Measurements from ENCODE around the gene DNAH10.

Gene DNAH10

DNA sequence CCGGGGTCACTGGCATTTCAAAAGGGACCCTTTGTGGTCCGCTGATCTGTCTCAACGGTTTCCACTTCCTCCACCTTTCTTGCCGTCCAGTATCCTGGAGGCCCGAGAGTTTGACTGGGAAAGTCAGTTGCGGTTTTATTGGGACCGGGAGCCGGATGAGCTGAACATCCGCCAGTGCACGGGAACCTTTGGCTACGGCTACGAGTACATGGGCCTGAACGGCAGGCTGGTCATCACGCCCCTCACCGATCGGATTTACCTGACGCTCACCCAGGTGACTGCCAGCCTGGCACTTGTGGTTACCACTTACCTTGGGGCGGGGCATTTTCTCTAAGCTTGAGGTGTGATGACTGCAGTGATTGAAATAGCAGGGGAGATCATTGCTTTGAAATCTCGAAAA lies 83.8 kb downstream of the DNAH10 start:
- DNase-seq: no peak

DNA sequence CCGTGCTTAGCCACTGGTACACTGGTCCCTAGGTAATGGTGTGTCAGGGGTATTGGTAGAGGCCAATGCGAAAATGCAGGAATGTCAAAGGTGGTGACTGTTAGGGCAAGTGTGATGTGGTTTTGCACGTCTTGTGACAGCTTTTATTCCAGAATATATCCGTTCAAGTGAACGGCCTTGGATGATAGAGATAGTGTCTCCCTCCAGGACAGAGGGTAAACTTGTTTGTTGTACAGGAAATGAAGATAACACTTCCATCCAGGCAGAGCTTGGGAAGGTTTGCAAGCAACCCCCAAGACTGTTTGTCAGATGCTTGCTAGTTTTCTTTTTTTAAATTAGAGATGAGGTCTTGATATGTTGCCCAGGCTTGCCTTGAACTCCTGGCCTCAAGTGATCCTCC lies 84.2 kb downstream of the DNAH10 start:
- no peak for DNase-seq

DNA sequence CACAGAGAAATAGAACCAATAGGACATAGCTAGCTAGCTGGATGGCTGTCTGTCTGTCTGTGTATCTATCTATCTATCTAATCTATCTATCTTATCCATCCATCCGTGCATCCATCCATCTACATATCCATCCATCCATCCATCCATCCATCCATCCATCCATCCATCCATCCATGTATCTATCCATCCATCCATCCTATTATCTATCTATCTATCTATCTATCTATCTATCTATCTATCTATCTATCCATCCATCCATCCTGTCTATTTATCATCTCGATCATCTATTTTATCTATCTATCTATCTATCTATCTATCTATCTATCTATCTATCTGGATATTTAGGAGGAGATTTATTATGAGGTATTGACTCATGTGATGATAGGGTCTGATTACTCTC lies 84.9 kb downstream of the DNAH10 start:
- no peak for DNase-seq

DNA sequence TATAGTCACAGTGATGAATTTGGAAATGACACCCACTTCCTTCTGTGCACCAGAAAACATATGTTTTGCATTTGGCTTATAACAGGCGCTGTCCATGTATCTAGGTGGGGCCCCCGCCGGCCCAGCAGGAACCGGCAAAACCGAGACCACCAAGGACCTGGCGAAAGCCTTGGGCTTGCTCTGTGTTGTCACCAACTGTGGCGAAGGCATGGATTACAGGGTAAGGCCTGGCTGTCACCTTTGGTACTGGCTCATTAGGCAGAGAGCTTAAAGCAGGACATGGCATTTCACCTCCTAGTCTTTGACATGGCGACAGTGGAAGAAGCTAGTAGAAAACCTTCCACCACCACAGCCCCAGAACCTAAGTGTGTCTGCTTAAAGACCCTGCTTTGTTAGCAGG lies 85.8 kb downstream of the DNAH10 start:
- DNase-seq: no peak

DNA sequence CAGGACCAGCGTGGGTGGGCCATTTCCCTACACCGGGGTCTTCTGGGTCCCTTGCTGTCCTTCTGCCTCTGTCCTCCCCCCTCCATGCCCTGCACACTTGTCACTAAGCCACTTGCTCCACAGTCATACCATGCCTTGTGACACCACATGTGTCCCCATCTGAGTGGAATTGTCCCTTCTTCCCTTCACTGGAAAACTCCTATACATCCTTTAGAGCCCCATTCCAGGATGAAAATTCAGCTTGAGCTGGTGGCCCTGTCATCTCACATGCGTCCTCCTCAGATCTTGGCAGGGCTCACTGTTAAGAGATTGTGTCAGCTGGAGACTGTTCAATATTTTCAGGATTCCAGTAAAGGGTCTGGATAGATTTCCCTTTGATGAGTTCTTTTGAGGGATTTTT lies 87.4 kb downstream of the DNAH10 start:
- DNase-seq: no peak

DNA sequence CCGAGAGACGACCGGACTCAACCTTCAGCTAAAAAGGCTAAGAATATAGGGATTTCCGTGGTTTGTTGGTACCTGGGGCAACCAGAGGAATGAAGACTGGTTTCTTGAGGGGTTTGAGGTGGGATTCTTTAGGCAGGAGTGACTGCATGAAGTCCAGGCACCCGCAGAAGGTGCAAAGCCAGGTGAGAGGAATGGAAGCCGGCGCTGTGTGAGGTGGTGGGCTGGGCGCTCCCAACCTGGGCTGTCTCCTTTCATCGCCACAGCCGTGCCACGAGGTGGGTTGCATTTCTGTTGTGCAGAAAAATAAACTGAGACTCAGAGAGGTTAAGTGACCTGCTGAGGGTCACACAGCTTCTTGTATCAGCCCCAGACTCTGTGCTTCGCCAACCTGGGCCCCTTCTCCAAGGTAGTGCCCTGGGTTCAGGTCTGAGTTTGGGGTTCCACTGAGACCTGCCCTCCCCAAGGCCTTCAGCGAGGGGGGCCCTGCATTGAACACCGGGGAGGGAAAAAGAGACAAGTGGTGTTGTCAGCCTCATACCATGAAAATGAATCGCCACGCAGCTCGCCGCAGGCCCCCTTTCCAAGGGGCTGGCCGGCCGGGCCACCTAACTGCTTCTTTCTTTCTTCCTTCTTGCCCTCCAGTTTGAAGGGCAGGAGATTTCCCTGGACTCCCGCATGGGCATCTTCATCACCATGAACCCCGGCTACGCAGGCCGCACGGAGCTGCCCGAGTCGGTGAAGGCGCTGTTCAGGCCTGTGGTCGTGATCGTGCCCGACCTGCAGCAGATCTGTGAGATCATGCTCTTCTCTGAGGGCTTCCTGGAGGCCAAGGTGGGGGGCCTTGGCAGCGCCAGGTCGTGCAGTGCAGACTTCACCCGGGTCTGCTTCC lies 88.4 kb downstream of the DNAH10 start:
- DNase-seq: no peak

DNA sequence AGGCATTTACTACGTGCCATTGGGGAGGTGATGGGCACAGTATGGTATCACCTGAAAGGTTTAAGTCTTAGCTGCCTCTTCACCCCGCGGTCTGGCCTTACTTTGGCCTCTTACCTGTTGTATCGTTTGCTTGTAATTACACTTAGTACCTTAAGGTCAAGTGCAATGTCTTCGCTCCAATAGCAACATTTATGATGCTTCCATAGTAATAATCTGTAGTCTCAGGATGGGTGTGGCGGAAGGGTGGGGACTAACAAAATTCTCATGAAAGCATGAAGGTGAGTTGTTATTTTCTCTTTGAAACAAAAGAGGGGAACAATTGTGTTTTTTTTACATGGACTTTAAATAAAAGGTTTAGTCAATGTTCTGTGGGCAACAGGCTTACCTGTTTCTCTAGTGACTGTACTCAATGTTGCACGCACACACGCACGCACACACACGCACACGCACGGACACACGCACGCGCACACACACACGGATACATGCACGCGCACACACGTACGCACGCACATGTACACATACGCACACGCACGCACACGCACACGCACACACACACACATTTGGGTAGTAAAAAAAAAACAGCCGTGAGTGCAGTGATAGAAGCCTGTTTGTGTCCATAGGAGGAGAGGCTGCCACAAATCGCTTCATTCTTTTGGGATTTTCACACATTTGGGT lies 91.4 kb downstream of the DNAH10 start:
- DNase-seq: no peak

DNA sequence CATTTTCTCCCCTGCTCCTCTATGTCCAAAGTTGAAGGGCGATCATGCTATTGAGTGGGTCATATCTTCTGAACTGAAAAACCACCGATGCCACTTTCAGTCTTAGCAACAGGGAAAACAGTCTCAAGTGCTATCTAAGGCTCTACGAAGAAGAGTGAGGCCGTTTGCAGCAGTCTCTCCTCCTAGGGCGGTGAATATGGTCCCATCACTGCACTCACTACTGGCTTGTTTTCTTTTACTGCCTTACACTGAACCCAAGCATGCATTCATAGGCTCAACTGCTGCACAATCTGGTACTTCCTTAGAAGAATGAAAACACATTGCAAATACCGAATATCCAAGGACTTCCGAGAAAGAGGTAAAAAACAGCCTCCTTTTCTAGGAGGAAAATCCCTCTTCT lies 92.1 kb downstream of the DNAH10 start:
- no peak for DNase-seq

DNA sequence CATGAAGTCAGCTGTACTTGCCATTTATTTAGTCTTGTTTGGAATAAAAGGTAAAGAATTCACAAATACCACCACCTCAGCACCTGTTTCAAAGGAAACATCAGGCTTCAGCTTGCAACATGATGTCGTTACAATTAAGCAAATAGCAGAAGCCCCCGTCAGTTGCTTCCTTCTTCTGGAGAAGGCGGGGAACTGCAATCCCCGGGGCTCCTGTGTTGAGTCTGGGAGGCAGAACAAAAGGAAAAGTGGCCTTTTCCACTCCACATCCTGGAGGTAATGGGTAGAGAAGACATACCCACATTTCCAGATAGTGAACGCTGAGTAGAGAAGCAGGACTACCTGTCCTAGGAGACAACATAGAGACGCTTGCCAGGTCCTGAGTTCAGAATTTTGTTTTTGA lies 92.8 kb downstream of the DNAH10 start:
- no peak for DNase-seq

DNA sequence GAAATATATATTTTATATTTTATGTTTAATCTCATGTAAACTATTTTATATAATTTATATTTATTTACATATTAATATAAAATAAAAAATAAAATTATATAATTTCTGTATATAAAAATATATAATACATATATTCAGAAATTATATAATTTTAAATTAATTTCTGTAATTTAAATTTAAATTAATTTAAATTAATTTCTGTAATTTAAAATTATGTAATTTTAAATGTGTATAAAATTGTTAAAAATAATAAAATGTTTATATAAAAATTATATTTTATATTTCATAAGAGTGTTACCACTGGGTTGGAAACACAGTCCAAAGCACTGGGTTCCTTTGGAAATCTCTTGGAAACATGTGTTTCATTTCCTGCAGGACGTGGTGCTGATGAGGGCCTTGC lies 94.6 kb downstream of the DNAH10 start:
- no peak for DNase-seq

DNA sequence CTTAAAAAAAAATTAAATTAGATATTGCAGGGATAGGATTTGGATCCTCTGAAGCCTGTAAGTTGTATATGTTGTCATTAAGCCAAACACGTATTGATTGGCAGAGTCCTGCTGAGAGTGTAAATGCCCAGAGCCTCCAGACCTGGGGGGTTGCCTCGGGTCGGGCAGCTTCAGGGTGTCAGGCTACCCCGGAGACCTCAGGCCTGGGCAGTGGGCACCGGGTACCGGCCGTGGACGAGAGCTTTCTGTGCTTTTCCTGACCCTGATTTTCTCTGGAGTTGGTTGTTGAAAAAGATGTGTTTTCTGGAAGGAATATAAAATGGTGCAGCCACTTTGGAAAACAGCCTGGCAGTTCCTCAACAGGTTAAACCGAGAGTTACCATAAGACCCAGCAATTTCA lies 96.1 kb downstream of the DNAH10 start:
- no peak for DNase-seq

DNA sequence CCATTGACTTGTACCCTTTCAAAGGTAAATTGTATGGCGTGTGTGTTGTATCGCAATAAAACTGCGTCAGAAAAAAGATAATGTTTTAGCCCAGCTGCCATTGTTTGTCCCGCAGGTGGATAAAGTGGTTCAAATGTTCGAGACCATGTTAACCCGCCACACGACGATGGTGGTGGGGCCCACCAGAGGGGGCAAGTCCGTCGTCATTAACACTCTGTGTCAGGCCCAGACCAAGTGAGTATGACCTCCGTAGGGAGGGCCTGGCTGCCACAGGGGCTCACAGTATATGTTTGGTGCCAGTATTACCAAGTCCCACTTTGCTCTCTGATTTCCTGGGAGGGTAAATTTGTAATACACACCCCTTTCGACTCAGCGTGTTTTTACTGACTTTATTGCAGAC lies 96.9 kb downstream of the DNAH10 start:
- DNase-seq: no peak

DNA sequence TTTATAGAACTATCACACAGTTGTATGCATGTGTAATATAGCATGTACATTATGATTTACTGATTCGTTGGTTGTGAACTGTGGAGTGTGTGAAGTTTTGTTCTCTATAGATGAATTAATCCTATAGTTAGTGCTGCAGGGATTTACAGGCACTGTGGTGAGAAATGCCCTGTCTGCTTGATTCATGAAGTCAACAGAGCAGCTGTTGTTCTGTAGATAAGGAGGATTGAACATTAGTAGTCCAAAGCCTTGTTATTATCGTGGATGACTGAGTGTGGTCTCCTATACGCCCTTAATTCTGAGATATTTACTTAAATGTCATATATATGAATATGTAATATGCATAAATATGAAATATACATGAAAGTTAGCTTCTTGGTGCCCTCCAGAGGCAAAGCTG lies 98.3 kb downstream of the DNAH10 start:
- DNase-seq: no peak

DNA sequence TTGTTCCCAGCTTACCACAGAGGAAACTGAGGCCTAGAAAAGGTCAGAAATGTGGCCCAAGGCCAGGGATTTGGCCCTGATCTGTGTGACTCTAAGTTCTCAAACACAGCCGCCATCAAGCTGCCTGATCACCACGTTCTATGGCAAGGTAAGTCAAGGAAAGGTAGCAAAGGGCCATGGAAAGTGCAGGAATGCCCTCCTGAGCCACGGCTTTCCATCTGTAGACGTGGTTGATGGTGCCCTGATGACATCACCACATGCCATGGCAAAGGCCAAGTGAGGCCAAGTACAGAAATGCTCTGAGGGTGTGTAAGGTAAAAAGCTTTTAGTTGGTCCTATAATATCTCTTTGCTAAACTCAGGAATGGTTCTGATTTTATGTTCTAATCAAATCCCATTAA lies 99.3 kb downstream of the DNAH10 start:
- DNase-seq: no peak

DNA sequence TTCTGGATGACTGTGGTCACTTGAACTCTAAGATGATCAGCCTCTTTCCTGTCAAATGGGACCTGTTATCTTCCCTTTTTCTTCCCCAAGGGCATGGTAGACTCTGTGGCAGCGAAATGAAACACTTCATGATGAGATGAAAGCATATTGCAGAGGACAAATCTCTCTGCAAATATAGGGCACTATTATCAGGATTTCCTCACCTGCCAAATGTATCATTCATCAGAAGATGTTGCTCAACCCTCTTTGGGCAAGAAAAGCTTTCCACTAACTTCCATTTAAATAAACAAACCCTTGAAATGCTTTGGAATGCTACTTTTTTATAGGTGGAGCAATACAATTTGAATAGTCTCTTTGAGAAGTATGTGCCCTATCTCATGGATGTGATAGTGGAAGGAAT lies 105.0 kb downstream of the DNAH10 start:
- no peak for DNase-seq

DNA sequence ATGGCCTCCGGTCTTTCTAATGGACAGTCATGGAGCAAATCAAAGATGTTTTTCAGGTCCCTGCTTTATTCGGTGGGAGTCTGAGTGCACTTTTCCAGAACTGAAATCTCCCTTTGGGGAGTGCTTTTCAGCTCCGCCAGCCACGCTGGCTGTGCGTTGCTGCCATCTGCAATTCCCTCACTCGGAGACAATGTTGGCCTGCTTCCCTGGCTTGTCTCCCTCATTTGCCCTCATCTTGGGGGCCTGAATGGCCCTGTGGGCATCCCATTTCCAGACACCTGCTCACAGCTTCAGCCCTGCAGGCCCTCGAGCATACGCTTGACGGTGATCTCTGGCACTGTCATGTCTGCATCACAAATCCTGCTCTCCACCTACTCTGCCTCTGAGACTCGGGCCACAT lies 106.7 kb downstream of the DNAH10 start:
- no peak for DNase-seq

DNA sequence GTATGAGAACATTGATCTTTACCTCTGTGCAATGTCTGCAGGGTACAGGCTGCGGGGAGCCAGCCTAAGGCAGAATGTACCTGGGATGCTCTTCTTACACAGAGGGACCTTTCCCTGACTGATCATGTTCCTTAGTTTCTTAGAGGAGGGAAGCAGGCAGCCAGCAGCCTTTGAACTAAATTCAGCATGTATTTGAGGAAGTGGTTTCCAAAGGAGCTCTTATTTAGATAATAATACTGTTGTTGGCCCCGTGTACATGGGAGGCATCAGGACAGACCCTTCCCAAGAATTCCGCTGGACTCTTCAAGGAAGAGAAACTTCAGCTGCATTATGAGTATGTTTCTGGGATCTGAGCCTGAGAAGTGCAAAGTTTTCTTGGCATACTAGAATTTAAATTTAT lies 111.7 kb downstream of the DNAH10 start:
- no peak for DNase-seq

DNA sequence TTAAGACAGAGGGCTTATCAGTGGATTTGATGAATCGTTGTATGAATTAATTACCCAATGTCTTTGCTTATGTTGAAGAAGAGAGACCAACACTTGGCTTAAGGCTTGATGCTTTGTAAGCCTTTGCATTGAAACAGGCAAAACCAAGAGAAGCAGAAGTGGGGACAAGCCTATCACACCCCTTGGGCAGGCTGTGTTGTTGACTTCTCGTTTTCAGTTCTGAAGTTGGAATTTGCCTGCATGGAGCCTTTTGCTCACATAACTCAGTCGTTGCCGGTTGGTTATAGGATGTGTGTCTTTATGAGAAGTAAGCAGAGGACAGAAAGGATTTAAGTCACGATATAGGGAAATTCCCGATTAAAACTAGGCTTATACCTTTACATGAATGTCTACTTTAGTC lies 115.9 kb downstream of the DNAH10 start:
- no peak for DNase-seq

DNA sequence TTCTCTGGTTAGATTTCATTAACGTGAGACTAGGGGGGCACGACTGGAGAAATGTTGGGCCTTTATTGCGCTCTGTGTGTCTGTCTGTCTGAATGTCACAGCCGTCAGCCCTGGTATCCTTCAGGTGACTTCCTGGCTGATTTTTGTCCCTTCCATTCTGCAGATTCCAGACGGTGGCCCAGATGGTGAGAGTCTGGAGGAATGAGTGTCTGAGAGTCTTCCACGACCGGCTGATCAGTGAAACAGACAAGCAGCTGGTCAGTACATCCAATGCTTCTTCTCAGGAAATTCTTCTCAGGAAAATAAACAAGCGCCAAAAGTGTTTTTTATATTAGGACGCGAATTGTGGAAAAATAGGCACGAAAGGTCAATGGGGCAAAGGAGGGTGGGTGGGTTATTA lies 117.0 kb downstream of the DNAH10 start:
- no peak for DNase-seq

DNA sequence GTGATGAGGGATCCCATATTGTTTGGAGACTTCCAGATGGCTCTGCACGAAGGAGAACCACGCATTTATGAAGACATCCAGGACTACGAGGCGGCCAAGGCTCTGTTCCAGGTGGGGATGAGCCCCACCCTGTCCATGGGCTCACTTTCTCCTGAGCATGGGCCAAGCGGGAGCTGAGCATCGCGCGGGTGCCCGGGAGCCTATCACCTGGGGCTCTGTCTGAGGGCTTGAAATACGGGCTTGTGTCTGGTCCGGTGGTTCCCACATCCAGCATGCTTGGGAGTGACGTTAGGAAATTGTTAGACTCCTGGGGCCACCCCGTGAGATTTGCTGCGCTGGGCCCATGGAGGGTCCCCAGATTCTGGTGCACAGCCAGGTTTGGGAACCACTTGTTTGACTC lies 117.6 kb downstream of the DNAH10 start:
- no peak for DNase-seq

DNA sequence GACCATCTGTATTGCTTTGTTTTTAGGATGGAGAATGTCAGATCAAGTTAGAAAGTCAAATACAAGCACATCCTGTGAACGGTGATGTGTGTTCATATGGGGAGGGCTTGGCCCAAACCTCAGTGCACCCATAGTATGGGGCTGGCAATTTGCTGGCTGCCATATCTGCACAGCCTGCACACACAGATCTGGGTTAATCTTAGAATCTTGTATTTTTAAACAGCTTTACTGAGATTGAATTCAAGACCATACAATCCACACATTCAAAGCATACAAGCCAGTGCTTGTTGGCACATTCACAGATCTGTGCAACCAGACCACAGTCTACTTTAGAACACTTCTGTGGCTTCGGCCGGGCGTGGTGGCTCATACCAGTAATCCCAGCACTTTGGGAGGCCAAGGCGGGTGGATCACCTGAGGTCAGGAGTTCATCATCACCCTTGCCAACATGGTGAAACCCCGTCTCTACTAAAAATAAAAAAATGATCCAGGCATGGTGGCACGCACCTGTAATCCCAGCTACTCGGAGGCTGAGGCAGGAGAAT lies 120.1 kb downstream of the DNAH10 start:
- DNase-seq: no peak

DNA sequence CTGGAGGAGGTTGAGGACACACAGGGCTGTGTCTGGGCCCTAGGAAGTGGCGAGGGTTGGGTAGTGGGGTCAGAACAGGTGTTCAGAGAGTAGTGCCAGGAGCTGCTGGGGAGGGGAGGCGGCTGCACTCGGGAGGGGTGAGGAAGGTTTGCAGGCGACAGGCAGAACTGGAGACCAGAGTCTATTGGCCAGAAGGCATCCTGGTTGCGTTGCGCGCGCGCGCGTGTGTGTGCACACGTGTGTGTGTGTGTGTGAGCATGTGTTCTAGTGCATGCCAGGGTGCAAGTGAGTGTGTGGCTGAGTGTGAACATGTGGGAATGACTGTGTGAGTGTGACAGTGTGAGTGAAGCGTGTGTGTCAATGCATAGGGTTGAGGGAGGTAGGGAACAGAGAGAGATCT lies 124.2 kb downstream of the DNAH10 start:
- no peak for DNase-seq

DNA sequence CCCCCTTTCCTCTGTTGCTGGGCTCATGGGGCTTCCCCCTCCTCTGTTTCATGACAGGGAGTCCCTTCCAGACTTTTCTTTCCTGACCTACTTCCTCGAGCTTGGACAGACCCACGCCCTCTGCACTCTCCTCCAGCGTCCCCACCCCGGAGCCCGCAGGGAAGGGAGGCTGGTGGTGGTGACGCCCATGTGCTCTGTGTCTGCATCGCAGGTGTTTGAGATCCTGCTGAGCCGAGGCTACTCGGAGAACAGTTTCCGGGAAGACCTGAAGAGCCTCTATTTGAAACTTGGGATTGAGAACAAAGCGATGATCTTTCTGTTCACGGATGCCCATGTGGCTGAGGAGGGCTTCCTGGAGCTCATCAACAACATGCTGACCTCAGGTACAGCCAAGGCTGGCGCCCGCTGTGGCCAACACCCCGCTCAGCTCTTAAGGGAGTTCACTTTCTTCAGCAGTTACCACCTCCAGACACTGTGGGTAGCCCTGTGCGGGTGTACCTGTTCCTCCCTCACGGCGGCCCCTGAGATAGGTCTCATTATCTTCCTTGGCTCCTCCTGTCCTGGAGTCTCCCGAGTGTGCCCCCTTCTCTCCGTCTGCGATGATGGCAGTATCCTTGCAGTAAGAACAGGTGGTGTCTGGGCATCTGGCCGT lies 125.0 kb downstream of the DNAH10 start:
- no peak for DNase-seq

DNA sequence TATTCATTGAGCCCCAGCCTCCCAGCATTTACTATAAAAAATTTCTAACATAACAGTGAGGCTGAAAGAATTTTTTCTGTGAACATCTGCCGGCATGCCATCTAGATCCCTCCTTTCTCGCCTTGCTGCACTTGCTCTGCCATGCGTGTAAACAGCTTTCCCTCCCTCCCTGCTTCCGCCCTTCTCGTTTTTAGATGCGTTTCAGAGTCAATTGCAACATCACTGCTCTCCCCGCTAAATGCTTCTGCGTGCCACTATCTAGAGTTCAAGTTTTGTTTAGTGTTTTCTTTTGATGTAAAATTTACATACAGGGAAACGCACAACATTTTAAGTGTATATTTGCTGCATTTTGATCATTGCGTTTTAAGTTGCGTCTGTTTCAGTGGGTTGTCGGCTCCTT lies 126.9 kb downstream of the DNAH10 start:
- DNase-seq: no peak

All from stimulated activated CD4-positive, alpha-beta T cell treated with anti-CD3 and anti-CD28 coated beads, Interleukin-4, amount 100 ng/mL, for 1 hour (primary cell).